HG03175 (cell line): ENCODE results near the gene CAMK2G.
A peak's percentile ranks its signal among the peaks of the same experiment; 100 is the strongest.
"Not testable (repeated sequence)": the region's sequence is repeated elsewhere in the genome, so short reads cannot be mapped to it uniquely, and the experiment has no call there.

Source experiments
- ATAC-seq: cut with Tn5 transposase; IDR thresholded peaks from one replicate; pipeline ENCODE4 v1.9.1; 2021; ENCODE audit warnings: mild to moderate bottlenecking, moderate library complexity; ENCODE audit not compliant: unreplicated experiment

The CAMK2G gene

DNA sequence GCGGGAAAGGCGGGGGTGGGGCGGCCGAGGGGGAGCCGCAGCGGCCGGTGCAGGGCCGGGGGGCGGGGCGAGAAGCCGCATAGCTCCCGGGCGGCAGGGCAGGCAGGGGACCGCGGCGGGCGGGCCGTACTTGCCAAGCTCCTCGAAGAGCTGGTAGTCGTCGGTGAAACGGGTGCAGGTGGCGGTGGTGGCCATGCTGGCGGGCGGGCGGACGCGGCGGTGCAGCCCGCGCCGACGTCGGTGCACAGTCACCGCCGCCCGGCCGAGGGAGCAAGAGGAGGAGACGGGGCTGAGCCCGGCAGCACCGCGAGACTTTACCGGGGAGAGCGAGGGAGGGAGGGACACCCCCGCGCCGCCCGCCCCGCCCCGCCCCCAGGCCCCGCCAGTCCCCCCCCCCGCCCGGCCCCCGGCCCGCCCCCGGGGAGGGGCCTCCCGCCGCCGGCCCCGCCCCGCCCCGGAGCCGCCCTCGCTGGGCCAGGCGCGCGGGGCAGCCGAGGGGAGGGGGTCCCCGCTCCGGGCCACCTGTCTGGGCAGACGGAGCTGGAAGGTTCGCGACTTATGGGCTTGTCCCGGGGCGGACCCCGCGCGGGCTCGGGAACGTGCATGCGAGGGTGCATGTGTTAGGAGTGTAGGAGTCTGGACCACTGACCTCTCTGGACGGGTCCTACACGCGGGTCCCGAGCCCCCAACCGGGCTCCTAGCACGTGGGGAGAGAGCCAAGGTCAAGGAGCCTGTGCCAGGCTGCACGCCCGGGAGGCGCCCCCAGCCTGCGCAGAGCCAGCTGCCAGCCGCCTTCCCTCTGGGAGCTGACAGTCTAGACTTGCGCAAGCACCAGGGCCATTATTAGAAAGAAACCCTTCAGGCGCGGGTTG lies at the start of gene CAMK2G:
TSS of gene CAMK2G (minus strand) at position 289 of the 872 bp plus-strand sequence. CDS start at position 195, 94 bp downstream.
- ATAC-seq: peak; percentile 87

DNA sequence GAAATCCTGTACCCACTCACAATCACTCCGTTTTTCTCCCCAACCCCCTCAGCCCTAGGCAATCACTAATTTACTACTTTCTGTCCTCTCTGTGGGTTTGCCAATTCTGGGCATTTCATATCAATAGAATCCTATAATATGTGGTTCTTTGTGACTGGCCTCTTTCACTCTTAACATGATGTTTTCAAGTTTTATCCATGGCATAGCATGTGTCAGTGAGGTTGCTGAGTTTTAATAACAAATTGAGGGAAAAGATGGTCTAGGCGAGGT lies 48.4 kb upstream of the CAMK2G start:
- ATAC-seq: no peak

DNA sequence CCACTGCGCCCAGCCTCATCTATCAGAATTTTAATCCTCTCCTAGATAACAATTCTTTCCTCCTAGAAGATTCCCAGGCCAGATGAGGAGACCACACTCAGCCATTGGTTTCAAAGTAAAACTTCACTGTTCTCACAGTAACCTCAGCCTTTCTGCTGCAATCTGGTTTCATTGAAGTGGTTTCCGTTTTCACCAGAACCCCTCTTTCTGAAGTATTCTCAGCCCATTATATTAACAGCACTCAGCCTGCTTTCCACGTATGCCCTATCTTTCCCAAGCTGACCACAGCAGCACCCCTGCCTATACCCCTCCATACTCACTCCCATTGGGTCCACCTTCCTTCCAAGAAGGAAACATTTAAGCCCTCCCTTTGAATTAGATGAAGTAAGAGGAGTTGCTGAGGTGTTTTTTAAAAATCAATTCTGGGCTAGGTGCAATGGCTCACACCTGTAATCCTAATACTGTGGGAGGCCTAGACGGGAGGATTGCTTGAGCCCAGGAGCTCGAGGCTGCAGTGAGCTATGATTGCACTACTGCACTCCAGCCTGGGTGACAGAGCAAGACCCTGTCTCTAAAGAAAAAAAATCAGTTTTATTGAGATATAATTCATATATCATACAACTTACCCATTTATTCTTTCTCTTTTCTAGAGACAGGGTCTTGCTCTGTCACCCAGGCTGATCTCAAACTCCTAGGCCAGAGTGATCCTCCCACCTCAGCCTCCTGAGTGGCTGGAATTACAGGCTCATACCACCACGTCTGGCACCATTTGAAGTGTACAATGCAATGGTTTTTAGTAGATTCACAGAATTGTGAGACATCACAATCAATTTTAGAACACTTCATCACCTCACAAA lies 47.9 kb upstream of the CAMK2G start:
- ATAC-seq: no peak

DNA sequence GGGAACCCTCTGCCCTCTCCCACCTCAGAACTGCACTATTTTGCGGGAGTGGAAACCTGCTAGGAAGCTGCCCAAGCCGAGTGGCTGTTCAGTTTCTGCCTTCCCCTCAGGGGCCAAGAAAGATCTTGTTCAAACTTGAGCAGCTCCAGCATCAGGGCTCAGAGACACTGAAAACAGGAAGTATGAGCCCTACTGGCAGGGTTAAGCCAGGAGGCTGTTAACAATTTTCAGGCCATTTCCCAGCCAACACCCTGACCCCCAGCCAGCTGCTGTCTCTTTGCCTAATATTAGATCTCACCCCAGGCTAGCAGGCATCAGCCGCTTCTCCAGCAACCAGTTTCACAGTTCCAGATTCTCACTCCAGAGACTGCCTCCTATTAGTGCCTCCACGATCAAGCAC lies 45.7 kb upstream of the CAMK2G start:
- no peak for ATAC-seq

DNA sequence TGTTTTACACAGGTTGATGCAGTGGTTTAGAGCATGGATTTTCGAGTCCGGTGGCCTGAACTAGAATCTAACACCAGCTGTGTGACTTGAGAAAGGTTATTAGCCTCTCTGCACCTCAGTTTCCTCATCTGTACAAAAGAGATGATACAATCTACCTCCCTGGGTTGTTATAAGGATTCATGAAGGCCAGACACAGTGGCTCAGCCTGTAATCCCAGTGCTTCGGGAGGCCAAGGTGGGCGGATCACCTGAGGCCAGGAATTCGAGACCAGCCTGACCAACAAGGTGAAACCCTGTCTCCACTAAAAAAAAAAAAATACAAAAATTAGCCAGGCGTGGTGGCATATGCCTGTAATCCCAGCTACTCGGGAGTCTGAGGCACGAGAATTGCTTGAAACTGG lies 45.1 kb upstream of the CAMK2G start:
- not testable (repeated sequence) for ATAC-seq

DNA sequence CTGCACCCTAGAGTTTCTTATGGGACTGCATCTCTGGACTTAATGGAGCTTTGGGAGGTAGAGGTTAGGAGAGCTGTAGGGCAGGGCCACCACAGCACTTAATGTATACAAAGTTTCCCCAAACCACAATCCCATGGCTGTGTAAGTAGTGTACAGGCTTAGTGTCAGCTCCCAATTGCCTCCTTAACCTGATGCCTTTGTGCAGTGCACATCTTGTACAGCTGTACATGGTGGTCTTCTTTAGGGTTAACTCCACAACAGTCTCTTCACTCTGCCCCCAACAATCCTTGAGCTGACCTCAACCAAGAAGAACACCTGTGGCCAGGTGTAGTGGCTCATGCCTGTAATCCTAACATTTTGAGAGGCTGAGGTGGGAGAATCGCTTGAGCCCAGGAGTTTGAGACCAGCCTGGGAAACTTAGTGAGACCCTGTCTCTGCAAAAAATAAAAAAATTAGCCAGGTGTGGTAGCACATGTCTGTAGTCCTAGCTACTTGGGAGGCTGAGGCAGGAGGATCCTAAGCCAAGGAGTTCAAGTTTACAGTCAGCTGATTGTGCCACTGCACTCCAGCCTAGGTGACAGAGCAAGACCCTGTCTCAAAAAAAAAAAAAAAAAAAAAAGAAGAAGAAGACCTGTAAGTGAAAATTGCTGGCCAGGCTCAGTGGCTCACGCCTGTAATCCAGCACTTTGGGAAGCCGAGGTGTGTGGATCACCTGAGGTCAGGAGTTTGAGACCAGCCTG lies 43.4 kb upstream of the CAMK2G start:
- ATAC-seq: no peak

DNA sequence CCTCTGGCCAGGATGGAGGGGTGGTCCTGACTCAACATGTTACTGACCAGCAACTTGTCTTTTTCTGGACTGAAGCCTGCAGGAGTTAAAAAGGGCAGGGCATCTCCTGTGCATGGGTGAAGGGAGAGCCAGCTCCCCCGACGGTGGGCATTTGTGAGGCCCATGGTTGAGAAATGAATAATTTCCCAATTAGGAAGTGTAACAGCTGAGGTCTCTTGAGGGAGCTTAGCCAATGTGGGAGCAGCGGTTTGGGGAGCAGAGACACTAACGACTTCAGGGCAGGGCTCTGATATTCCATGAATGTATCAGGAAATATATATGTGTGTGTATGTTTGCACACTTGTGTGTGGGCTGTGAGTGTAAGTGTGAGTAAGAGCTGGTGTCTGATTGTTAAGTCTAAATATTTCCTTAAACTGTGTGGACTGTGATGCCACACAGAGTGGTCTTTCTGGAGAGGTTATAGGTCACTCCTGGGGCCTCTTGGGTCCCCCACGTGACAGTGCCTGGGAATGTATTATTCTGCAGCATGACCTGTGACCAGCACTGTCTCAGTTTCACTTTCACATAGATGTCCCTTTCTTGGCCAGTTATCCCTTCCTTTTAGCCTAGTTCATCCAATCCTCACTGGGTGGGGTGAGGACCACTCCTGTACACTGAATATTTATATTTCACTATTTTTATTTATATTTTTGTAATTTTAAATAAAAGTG lies 42.6 kb upstream of the CAMK2G start:
- peak; percentile 47 for ATAC-seq

DNA sequence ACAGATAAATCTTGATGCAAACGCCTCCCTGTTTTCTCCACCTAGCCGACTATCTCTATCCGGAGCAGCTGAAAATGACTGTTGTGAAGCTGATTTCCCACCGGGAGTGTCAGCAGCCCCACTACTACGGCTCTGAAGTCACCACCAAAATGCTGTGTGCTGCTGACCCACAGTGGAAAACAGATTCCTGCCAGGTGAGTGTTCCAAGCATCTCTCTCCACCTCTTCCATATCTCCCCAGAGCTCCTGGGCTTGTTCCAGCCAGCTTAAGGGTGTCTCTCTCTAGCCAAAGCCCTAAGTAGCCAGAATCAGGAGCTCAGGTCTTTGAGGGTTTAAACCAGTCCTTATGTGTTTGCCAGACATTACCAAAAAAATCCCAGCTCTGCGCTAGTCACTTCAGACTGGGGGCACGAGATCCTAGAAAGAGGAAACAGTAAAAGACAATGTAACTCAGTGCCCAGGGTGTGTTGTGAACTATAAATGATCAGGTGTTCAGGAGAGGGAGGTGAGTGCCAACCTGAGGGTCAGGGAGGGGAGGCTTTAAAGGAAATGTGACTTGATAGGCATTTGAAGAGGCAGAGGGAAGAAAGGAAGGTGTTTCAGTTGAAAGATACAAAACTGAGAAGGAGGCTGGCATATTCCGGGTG lies 41.0 kb upstream of the CAMK2G start:
- ATAC-seq: no peak

DNA sequence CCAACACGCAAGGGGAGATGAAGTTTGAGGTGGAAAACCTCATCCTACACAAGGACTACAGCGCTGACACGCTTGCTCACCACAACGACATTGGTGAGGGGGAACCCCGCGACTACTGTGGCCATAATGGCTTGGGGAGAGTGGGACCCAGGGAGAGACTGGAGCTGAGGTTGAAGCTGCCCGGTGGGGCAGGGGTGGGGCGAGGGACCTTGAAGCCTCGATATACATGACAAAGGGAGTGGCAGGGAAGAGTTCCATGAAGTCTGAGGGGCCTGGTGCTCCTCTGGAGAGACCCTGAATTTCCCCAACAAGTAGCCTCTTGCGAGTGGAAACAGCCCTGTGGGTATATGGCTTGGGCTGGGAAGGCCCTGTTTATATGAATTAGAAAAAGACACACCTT lies 39.7 kb upstream of the CAMK2G start:
- ATAC-seq: no peak

DNA sequence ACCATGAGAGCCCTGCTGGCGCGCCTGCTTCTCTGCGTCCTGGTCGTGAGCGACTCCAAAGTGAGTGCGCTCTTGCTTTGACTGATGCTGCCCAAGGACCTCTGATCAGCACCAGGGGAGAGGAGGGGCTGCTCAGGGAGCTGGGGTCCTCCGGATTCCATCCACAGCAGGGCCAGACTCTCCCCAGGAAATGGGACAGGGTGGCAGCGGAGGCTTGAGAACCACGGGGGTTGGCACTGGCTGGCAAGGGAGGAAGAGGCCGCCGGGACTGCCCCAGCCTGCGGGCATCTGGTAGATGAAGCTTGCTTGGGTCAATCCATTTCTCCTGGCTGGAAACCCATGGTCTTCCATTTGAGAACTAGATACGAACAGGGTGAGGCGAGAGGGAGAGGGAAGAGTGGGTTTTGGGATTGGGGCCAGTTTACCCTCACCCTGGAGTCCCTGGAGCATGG lies 37.2 kb upstream of the CAMK2G start:
- ATAC-seq: no peak

DNA sequence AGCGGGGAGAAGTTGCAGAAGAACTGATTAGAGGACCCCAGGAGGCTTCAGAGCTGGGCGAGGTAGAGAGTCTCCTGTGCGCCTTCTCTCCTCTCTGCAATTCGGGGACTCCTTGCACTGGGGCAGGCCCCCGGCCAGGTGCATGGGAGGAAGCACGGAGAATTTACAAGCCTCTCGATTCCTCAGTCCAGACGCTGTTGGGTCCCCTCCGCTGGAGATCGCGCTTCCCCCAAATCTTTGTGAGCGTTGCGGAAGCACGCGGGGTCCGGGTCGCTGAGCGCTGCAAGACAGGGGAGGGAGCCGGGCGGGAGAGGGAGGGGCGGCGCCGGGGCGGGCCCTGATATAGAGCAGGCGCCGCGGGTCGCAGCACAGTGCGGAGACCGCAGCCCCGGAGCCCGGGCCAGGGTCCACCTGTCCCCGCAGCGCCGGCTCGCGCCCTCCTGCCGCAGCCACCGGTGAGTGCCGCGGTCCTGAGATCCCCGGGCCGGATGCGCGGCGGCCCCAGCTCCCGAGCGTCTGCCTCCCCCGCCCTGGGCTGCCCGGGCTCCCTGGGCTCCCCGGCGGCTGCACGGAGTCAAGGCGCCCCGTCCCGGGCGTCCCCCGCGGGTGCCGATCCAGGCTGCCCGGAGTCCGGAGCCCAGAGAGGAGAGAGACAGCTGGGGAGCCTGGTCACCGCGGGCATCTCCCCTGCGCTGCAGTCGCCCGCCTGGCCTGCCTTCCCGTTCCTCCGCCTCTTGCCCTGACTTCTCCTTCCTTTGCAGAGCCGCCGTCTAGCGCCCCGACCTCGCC lies 36.6 kb upstream of the CAMK2G start, which contains the start of gene PLAU:
TSS of gene PLAU (plus strand) at position 369 of the 789 bp plus-strand sequence. CDS start 424 bp downstream, outside the sequence.
- ATAC-seq: peak; percentile 28

DNA sequence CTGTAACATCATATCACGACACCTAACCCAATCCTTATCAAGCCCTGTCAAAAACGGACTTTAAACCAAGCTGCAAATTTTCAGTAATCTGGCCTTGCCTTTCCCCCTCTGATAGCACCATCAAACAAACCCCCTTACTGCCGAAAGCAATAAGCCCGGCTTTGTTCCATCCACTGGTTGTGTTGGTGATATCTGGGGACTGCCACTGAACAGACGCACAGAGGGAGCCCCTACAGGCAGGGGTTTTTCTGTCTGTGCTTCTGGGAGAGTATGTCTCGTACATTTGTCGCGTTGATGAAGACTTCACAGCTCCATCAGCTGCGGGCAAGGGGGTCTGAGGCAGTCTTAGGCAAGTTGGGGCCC lies 36.0 kb upstream of the CAMK2G start:
- ATAC-seq: no peak

DNA sequence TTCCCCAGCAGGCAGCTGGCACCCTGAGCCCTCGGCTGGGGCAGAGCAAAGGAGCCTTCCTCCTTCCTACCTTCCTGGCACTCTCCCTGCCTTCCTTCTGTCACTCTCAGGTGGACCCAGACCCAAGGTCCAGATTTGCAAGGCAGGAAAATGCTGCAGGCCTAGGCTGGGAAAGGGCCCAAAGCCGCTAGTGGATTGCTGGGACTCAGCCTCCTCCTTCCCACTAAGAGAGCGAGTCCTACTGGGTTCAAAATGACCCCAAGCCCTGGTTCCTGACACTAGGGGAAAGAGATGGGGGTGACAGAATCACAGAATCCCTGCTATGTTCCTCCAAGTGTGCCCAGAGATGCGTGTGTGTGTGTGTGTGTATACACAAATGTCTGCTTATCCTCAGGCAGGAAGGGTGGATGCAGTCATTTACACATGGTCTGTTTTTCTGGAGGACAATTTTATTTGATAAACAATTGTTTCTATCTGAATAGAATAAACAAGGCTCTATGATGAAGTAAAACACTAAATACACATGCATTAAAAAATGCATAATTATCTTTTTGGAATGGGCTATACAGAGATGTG lies 35.3 kb upstream of the CAMK2G start:
- no peak for ATAC-seq

DNA sequence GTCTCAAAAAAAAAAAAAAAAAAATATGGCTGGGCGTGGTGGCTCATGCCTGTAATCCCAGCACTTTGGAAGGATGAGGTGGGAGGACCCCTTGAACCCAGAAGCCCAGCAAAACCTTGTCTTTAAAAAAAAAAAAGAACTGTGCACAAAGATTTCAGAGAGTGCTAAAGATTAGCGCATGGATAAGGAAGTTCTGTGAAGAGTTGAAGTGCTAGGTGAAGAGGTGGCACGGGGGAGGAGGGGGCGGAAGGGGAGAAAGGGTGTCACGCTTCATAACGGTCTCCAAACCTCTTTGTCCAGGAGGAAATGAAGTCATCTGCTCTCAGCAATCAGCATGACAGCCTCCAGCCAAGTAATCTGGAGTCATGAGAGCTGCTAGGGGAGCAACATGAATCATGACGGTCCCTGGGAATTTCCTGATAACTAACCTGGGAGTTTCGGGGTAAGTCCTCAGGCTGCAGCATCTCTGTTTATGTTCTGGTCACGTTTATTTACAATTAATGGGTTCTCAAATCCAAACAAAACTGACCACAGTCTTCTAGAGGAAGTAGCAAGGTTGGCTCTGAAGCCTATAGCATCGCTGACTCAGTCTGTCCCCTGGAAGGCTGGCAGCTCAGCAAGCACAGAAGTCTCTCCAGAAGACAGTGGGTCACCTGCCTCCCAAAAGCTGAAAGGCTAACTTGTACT lies 34.6 kb upstream of the CAMK2G start:
- ATAC-seq: peak; percentile 36

DNA sequence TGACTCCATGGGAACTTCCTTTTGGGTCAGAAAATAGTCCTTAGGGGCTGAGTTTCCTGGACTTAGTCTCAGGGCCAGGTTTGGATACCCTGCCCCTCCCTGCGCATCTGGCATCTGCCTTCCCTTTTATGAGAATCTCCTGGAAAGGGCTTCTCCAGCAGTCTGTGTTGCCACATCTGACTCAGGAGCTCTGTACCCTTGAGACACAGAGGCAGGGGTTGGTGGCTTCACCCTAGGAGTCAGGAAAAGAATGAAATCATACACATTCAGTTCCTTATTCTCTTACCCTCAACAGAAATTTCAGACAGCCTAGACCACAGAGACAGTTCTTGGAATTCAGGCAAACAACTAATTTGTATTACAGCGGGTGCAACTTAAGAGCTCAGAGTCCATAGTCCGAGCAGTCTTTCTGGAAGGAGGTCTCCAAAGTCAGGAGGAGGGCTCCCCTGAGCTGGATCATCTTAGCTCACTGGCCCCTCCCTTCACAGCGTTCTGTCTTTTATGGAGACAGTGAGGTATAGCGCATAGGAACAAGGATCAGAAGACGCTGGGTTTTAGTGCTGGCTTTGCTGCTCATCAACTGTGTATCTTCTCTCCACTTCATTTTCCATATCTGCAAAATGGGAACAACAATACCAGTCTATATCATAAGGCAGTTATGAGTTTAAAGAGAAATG lies 33.6 kb upstream of the CAMK2G start:
- no peak for ATAC-seq

DNA sequence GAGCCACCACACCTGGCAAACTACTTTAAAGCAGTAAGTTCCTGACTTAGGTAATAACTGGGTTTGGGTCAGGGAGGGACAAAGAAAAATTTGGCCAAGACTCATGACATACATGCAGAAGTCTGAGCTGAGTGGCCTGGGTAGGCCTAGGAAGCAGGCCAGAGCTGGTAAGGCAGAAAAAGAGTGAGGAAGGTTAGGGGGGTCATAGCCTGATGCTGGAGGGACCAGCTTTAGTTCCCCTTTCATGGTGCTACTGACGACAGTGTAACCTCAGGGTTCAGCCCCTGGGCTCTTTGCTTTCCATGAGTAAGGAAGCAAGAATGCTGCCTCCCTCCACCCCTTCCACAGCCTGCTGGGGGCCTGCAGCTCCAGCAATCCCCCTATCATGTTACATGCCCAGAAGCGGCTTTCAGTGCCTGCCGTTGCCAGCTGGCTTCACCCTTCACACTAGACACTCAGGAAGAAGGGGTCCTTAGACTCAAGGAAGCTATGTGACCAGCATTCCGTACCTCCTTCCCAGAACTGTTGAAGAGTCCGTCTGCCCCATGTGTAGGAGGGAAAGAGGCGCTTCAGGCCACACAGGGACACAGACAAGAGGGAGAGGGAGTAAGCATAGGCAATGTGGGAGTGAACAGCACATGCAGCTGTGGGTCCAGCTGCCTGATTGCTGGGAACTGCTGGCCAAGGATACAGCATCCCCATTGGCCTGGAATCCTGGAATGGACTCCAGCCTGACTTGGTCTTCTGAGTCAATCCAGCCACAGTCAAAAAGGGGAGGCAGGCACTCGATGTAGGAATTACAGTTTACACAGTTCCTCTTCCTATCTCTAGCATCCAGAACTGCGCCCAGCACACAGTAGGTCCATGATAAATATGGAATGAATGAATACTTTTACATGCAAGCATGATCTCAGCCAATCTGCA lies 32.4 kb upstream of the CAMK2G start:
- no peak for ATAC-seq
